ENCODE data around the gene SLC8A1.

- TF ChIP-seq CTCF (IDR thresholded peaks at IDR 0.05) = no peak
- no peak for TF ChIP-seq POLR2A (IDR thresholded peaks at IDR 0.05)
These were observed 20.9 kb downstream of the SLC8A1 start for GRCh38 chr2:40430776-40431599.

All from testis (tissue), 2 donors.